GM18508 (cell line): Measurements from ENCODE around the gene SRR.

Source experiments
- ATAC-seq: cut with Tn5 transposase; IDR thresholded peaks from one replicate; pipeline ENCODE4 v1.9.1; 2021; ENCODE audit warnings: moderate number of reproducible peaks; ENCODE audit not compliant: insufficient read depth, unreplicated experiment

SRR gene

DNA sequence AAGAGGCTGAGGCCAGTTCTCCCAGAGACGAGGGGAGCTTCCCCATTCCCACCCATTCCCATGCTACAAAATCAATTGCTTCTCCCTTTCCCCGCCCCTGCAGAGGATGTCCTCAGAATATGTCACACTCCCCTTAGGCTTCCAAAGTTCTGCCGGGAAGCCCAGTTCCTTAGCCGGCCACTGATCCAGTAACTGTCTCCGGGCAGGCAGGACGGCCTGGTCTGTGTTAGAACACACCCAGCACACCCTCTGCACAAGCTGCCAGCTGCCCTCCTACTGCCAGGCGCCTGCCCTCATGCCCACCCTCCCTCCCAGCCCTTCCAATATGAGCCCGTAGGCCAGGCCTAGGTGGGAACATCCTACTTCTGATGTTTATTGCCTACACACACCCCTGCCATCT, 64.6 kb downstream of the SRR start:
- ATAC-seq = no peak

GRCh38 chr17:2369039-2369438, 65.3 kb downstream of the SRR start:
- no peak for ATAC-seq

DNA sequence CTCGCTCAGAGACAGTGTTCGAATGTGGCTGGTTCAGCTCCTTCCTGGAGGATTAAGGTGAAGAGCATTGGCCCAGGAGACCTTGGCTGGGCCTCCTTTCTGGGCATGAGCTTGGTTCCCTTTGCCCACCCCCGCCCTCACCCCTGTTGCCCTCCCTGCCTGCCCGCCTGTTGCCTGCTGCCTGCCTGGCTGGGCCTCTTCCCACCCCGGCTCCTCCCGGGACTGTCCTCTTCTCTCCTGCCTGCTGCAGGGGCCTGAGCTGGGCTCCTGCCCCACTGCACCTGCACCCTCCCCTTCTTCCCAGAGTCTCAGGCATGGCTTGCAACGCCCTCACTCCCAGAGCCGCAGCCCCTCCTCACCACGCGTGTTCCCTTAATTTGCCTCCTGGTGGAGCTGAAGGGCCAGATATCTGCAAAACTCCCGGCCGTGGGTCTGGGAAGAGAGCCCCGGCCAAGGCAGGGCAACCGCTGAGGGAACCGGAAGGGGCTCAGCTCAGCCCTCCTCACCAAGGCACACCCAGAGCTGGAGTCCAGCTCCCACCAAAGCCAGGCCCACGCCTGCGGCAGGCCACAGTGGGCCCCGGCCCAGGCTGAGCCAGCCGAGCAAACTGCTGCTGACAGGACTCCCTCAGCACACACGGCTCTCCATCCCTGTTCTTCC, 65.9 kb downstream of the SRR start:
- ATAC-seq = no peak

- ATAC-seq = no peak
These were observed 66.5 kb downstream of the SRR start for GRCh38 chr17:2370211-2370589.

GRCh38 chr17:2371183-2372130, 67.7 kb downstream of the SRR start:
- ATAC-seq = no peak

DNA sequence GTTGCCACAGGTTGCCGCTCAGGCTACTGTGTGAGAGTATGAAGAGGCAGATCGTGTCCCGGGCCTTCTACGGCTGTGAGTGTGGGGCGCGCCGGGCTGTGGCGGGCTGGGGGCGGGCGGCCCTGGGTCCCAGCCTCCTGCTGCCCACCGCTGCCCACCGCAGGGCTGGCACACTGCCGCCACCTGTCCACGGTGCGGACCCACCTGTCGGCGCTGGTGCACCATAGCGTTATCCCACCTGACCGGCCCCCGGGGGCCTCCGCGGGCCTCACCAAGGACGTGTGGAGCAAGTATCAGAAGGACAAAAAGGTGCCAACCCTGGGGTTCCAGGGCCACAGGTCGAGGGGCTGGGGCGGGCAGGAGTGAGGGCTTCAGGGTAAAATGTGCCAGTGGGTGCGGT, 68.4 kb downstream of the SRR start:
- ATAC-seq = no peak

- no peak for ATAC-seq
These were observed 68.9 kb downstream of the SRR start for GRCh38 chr17:2372681-2373080.

DNA sequence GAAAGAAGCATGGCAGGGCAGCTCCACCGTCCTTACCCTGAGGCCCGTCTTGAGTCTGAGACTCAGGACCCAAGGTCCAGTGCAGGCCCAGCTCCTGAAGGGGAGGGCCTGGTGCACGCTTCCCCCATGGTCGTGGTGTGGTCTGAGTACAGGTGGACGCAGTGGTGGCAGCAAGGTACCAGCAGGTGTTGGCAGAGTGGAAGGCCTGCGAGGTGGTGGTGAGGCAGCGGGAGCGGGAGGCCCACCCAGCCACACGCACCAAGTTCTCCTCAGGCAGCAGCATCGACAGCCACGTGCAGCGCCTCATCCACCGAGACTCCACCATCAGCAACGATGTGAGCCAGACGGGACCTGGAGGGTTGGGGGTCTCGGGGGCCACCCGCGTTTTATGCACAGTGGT, 69.4 kb downstream of the SRR start:
- ATAC-seq = no peak
